HT-29 (cell line): ENCODE measurements around the gene EME2. TPM values are rescaled to one million over a fixed set of nuclear protein-coding genes. Genes with fewer than 3 reads are reported as not detected.

Source experiments
- DNase-seq: peaks from one replicate; pipeline ENCODE4 v3.0.0-alpha.2; 2015; ENCODE audit warnings: low spot score
- total RNA-seq: library from RNA; depleted of rRNA; stranded (reverse); fragments of >200 nt; shearing (Covaris generic); gene quantifications from 2 replicates; pipeline ENCODE4 v1.2.3, GENCODE V29; 2014

EME2 gene
- total RNA-seq, 1 experiment from 2014 or later: 75.6 TPM

DNA sequence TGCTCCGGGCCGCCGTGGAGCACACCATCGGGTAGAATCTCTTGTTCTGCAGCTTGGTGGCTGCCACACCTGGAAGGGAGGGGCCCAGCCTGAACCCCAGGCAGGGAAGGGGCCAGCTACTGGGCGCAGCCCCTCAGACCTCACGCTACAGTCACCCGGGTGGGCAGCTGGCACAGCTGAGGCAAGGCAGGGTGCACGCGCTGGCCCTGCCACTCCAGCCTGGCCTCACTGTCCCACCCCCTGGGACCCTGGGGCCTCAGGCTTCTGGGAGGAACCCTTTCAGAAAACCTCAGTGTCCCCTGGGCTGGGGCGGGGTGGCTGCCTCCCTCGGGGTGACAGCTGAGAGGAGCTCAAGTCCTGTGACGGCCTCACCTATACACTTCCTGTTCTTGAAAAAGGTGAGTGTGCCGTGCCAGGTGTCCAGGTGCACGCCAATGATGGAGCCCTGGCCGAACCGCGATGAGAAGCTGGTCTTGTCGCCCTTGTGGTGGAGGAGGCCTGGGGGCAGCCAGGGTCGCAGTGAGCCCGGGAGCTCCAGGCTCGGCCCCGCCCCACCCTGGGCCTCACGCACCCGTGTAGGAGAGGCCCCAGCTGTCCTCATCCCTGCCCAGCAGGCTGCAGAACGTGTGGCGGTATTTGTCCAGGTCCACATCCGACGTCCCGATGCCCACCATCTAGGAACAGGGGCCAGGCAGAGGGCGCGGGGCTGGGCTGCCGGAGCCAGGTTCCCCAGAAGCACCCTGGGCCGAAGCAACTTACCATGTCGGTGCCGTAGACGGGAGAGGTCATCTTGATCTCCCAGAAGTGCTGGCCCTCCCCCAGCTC, 5.0 kb downstream of the EME2 start:
- no peak for DNase-seq

DNA sequence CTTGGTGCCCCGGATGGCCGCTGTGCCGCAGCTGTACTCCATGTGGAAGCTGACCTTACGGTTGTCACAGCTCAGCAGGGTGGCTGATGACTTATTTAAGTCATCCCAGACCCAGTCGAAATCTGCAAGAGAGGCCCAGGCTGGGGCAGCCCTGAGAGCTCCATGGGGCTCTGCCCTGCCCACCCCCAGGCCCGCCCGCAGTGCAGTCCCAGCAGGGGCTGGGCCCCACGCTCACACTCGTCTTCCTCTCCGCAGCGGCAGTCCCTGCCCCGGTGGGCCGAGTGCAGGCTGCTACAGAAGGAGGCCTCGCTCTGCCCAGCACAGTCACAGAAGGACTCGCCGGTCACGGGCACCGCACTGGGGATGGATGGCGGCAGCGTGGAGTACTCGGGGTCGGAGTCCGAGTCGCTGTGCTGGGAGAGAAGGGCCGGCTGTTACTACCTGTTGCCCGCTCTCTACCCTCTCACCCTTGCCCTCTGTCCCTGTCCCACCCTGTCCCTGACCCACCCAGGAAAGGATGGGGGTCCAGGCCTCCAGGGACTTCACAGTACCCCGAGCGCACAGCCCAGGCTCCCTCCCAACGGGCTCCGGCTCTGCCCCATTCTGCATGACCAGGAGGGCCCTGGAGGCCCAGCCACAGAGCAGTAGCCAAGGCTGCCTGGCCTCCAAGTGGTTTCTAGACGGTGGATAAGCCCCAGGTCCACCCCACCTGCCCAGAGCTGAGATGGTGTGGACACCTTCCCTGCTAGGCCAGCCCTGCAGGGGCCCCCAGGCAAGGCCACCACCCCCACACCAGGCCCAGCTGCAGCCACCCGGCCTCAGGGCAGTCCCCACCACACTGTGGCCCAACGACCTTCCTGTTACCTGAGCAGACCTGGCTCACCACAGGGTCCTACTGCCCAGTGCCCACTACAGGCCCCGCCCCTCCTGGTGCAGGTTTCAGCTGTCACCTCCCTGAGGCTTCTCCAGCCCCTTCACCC, 5.9 kb downstream of the EME2 start:
- DNase-seq: no peak

- DNase-seq: no peak
Measured at GRCh38 chr16:1779234-1779701, 6.7 kb downstream of the EME2 start.

- peak; percentile 50 for DNase-seq
Measured at GRCh38 chr16:1779741-1780676, 7.4 kb downstream of the EME2 start.

GRCh38 chr16:1780677-1781072, 8.1 kb downstream of the EME2 start:
- DNase-seq: no peak

DNA sequence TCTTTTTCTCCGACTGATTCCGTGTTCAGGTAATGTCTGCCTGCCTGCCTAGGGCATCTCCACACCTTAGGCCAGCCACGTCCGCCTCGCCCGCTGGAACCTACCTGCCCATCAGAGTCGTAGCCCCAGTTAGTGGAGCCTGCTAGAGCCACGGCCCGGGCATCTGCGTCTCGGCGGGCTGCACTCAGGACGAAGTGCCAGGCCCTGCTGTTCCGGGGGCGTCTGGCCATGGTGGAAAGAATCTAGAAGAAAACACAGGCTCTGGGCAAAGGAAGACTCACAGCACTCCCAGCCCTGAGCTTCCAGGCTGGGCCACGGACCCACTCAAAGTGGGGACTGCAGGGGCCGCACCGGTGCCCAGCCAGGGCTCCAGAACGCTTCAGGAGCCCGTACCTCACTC, 8.6 kb downstream of the EME2 start:
- no peak for DNase-seq

- peak; percentile 56 for DNase-seq
Measured at GRCh38 chr16:1781758-1782407, 9.3 kb downstream of the EME2 start.

- peak; percentile 99 for DNase-seq
Measured at GRCh38 chr16:1782408-1783264, 10.0 kb downstream of the EME2 start, which contains the start of the genes NUBP2 and SPSB3. TSS of gene NUBP2 (plus strand) at chr16:1782960. CDS start at chr16:1783021, 61 bp downstream. TSS of gene SPSB3 (minus strand) at chr16:1782571. CDS start at chr16:1781483, 1,088 bp downstream.

GRCh38 chr16:1784977-1785845, 12.6 kb downstream of the EME2 start:
- DNase-seq: no peak

- DNase-seq: no peak
Measured at GRCh38 chr16:1785846-1786170, 13.2 kb downstream of the EME2 start.

DNA sequence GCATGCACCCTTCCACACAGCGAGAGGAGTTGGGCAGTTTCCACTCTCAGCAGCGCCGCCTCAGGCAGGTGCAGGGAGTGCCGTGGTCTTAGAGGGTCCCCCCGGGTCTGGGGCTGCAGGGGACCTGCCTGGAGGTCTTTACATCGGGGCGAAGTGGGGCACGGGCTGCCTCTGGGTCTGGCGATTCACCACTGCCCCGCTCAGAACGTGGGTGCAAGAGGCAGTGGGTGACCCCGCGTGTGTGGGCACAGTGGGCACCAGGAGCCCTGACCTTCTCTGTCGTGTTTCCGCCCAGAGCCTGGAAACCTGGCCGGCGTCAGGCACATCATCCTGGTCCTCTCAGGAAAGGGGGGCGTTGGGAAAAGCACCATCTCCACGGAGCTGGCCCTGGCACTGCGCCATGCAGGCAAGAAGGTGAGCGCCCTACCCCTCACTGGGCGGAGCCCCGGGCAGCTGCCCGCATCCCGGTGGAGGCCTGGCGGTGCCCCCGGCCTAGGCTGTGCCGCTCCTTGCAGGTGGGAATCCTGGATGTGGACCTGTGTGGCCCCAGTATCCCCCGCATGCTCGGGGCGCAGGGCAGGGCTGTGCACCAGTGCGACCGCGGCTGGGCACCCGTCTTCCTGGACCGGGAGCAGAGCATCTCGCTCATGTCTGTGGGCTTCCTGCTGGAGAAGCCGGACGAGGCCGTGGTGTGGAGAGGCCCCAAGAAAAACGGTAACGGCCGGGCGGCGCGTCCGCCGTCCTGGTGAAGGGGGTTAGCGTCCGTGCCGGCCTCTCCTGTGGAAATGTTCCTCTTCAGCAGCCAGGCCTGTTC, 13.8 kb downstream of the EME2 start:
- no peak for DNase-seq

DNA sequence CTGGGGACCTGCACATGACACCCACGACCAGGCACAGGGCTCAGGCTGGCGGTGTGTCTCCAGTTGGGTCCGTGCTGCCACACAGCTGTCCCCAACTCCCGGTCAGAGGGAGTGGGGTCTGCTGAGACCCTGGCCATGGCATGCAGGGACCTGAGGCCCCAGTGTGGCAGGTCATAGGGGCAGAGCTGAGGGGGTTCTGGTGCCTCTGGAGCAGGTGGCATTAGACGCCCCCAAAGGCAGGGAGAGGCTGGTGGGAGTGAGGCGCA, 14.4 kb downstream of the EME2 start:
- DNase-seq: no peak

- no peak for DNase-seq
Measured at GRCh38 chr16:1787322-1788094, 14.9 kb downstream of the EME2 start.

DNA sequence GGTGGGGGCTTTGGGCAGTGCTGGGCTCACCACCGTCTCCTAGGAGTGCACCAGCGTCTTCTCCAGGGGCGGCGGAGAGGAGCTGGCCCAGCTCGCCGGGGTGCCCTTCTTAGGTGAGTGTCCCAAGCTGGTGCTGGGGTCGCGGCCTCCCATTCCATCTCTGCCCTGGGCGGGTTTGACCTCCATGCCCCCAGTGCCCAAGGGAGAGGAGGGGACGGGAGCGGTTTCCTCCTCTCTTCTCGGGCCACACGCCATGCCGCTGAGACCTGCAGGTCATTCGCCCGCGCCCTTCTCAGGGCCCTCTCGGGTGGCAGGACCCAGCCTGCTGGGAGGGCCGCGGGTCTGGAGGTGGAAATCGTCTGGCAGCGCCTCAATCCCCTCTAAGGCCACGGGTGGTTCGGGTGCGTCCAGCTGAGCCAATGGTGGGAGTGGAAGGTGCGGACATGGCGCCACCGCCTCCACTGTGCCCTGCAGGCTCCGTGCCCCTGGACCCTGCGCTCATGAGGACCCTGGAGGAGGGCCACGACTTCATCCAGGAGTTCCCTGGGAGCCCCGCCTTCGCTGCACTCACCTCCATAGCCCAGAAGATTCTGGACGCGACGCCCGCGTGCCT, 15.6 kb downstream of the EME2 start:
- DNase-seq: no peak

- DNase-seq: no peak
Measured at GRCh38 chr16:1788708-1789100, 16.1 kb downstream of the EME2 start.

DNA sequence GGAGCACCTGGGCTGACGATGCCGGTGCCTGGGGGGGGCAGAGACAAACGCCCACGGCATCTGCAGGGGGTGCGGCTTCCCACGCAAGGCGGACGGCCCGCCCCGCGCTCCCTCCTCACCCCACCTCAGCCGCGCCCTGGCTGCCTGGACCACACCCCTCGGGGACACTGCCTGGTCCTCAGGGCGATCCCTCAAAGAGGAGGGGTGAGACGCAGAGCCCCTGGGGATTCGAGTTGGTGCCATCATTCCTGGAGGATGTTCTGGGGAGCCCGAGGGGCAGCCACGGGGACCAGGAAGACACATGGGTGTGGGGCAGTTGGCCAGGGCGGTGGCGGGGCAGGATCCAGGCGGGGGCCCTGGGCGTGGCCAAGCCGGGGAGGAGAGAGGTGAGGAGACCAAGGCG, 17.0 kb downstream of the EME2 start:
- no peak for DNase-seq

GRCh38 chr16:1790261-1790610, 17.6 kb downstream of the EME2 start:
- DNase-seq: no peak
